NCI-H82 (cell line): Measurements from ENCODE around the gene ACVR1C.
A peak's percentile ranks its signal among the peaks of the same experiment; 100 is the strongest.
"Not testable (repeated sequence)": the region's sequence is repeated elsewhere in the genome, so short reads cannot be mapped to it uniquely, and the experiment has no call there.

Experiments used
- DNase-seq: peaks from one replicate; lab custom pipeline; 2025; lab: John Stamatoyannopoulos, UW

The ACVR1C gene

DNA sequence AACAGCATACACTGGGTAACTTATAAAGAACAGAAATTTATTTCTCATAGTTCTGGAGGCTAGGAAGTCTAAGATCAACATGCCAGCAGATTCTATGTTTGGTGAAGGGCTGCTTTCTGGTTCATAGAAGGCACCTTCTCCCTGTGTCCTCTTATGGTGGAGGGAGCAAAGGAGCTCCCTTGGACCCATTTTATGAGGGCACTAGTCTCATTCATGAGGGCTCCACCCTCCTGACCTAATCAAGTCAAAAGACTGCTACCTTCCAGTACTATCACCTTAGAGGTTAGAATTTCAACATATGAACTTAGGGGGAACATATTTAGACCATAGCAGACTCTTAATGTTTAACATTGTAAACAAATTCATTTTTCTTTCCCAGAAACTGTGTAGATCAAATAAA lies 54.5 kb downstream of the ACVR1C start:
- no peak for DNase-seq

GRCh38 chr2:157572725-157573124 lies 55.9 kb downstream of the ACVR1C start:
- peak; percentile 15 for DNase-seq

DNA sequence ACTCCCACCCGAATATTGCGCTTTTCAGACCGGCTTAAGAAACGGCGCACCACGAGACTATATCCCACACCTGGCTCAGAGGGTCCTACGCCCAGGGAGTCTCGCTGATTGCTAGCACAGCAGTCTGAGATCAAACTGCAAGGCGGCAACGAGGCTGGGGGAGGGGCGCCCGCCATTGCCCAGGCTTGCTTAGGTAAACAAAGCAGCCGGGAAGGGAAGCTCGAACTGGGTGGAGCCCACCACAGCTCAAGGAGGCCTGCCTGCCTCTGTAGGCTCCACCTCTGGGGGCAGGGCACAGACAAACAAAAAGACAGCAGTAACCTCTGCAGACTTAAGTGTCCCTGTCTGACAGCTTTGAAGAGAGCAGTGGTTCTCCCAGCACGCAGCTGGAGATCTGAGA lies 62.0 kb downstream of the ACVR1C start:
- DNase-seq: not testable (repeated sequence)

- not testable (repeated sequence) for DNase-seq
Observed at GRCh38 chr2:157566113-157566512, 62.6 kb downstream of the ACVR1C start.

DNA sequence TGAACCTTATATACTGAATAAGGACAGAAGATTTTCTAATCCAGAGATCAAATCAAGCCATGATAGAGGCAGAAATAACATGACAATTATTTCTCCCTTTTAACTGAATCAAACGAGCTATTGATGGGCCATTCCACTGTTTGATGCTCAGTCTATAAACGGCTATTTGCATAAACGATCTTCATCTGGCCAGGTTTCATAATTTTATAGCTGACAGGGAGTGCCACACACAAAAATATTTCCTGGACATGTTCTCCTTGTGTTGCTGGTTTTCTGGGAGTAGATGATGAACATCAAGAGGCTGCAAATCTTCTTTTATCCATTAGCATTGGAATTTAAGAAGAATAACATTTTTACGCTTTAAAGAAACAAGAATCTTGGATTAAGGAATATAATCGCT lies 63.1 kb downstream of the ACVR1C start:
- no peak for DNase-seq

DNA sequence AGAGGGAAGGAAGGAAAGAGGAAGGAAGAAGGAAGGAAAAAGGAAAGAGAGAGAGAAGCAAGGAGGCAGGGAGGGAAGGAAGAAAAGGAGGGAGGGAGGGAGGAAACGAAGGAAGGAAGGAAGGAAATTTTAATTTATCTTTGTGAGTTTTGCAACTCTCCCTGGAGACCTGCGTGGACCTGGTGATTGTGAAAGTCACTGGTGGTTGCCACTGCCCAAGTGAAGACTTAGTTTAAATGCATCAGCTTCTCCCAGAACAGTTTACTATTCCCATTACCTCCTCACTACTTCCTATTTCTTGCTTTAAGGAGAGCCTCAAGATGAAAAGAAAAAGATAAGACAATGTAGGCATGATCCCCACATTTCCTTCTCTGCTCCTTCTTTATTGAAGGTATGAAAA lies 68.8 kb downstream of the ACVR1C start:
- no peak for DNase-seq

GRCh38 chr2:157559461-157559860 lies 69.2 kb downstream of the ACVR1C start:
- no peak for DNase-seq

- no peak for DNase-seq
Observed at GRCh38 chr2:157559061-157559460, 69.6 kb downstream of the ACVR1C start.

- no peak for DNase-seq
Observed at GRCh38 chr2:157557770-157558169, 70.9 kb downstream of the ACVR1C start.

- DNase-seq: no peak
Observed at GRCh38 chr2:157540102-157540501, 88.6 kb downstream of the ACVR1C start.

- no peak for DNase-seq
Observed at GRCh38 chr2:157538064-157538463, 90.6 kb downstream of the ACVR1C start.

DNA sequence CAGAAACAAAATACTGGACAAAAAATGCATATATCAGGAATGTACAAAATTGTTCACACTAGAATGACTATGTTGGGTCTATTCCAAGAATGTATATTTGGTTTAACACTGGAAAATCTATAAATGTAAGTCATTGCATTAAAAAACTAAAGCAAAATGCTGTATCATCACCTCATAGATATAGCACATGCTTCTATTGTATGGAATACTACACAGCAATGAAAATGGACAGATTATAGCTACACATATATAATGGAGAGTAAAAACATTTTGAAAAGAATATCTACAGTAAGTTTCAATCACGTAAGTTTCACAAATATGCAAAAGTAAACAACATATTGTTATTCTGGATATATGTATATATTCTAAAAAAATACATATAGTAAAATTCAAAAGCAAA lies 91.8 kb downstream of the ACVR1C start:
- no peak for DNase-seq

DNA sequence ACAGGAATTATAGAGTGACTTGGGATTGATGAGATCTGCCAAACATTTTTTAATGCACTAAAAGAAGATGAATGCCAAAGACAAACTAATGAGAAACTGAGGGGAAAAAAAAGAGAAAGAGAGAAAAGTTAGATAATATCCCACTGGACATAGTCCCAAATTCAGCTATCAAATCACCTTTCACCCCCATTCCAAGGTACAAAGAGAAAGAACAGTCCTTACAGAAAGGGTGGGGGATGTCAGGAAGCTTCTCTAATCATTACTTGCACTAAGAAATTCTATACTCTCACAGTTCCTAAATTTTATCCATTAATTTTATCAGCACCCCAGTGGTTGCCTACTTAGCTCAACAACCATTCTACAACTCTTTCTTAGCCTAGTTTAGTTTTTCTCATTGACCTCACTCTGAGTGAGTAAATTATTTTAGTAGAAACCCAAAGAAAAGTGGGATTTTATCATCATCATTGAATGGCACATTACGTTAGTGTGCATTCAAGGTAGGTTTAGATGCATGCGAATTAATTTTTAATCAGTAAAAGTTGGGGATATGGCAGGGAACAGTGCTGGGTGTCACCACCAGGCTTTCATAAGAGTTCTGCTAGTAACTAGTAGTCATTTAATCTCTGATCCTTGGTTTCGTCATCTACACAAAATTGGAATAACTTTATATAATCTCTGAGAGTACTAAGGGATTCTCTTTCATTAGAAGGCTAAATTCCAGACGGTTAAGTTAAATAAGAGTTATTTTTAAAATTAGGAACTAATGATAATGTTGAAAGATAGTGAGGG lies 99.5 kb downstream of the ACVR1C start:
- no peak for DNase-seq

- DNase-seq: no peak
Observed at GRCh38 chr2:157526070-157526469, 102.6 kb downstream of the ACVR1C start.

- no peak for DNase-seq
Observed at GRCh38 chr2:157523270-157524247, 105.1 kb downstream of the ACVR1C start.

- DNase-seq: not testable (repeated sequence)
Observed at GRCh38 chr2:157514966-157515365, 113.7 kb downstream of the ACVR1C start.

GRCh38 chr2:157509744-157510143 lies 118.9 kb downstream of the ACVR1C start:
- DNase-seq: peak; percentile 6

- DNase-seq: no peak
Observed at GRCh38 chr2:157508676-157509075, 120.0 kb downstream of the ACVR1C start.

GRCh38 chr2:157506586-157506985 lies 122.1 kb downstream of the ACVR1C start:
- no peak for DNase-seq

GRCh38 chr2:157504623-157505022 lies 124.0 kb downstream of the ACVR1C start:
- peak; percentile 38 for DNase-seq

- peak; percentile 18 for DNase-seq
Observed at GRCh38 chr2:157501026-157501425, 127.6 kb downstream of the ACVR1C start.

GRCh38 chr2:157500334-157500733 lies 128.3 kb downstream of the ACVR1C start:
- no peak for DNase-seq

- no peak for DNase-seq
Observed at GRCh38 chr2:157498483-157498882, 130.2 kb downstream of the ACVR1C start.
